GM20431 (cell line): ENCODE results near the gene RHOT2.

Source experiments
- in situ Hi-C: fragments of 300-500 bp; cut with MseI, MboI; formaldehyde crosslinking; loops from one replicate; pipeline ENCODE4 v1.15.0; 2020; ENCODE audit warnings: low sequenced_read_pairs; ENCODE audit not compliant: unreplicated experiment

RHOT2 gene

GRCh38 chr16:645852-646678, 21.9 kb upstream of the RHOT2 start:
- in situ Hi-C loops, result no loop called here

- in situ Hi-C loops, result no loop called here
Measured at GRCh38 chr16:646679-647172, 21.2 kb upstream of the RHOT2 start.

GRCh38 chr16:647173-647902, 20.6 kb upstream of the RHOT2 start:
- in situ Hi-C loops, result no loop called here

- in situ Hi-C loops, result no loop called here
Measured at GRCh38 chr16:648071-648780, 19.7 kb upstream of the RHOT2 start.

- in situ Hi-C loops, result no loop called here
Measured at GRCh38 chr16:648781-649589, 18.9 kb upstream of the RHOT2 start, which contains the start of gene WDR90. Gene WDR90 (plus strand): TSS chr16:649365. CDS start chr16:649417, 52 bp downstream.

- in situ Hi-C loops, result no loop called here
Measured at GRCh38 chr16:649631-650030, 18.3 kb upstream of the RHOT2 start.

GRCh38 chr16:651844-652243, 16.1 kb upstream of the RHOT2 start:
- in situ Hi-C loops, result no loop called here

- in situ Hi-C loops, result no loop called here
Measured at GRCh38 chr16:652454-653305, 15.3 kb upstream of the RHOT2 start.

GRCh38 chr16:654034-654433, 13.9 kb upstream of the RHOT2 start:
- in situ Hi-C loops, result no loop called here

GRCh38 chr16:657487-657886, 10.4 kb upstream of the RHOT2 start:
- in situ Hi-C loops, result no loop called here

GRCh38 chr16:658679-659571, 9.0 kb upstream of the RHOT2 start:
- in situ Hi-C loops, result no loop called here

GRCh38 chr16:659618-660017, 8.3 kb upstream of the RHOT2 start:
- in situ Hi-C loops, result no loop called here

GRCh38 chr16:660132-660458, 7.8 kb upstream of the RHOT2 start:
- in situ Hi-C loops, result no loop called here

GRCh38 chr16:660459-661183, 7.3 kb upstream of the RHOT2 start:
- in situ Hi-C loops, result no loop called here

GRCh38 chr16:661184-661821, 6.6 kb upstream of the RHOT2 start:
- in situ Hi-C loops, result no loop called here

- in situ Hi-C loops, result no loop called here
Measured at GRCh38 chr16:662095-662494, 5.8 kb upstream of the RHOT2 start.

GRCh38 chr16:662597-662996, 5.3 kb upstream of the RHOT2 start:
- in situ Hi-C loops, result no loop called here
